ENCODE data around the gene COQ5.

- TF ChIP-seq CTCF (IDR thresholded peaks at IDR 0.05): no peak
- TF ChIP-seq POLR2A (IDR thresholded peaks at IDR 0.05): no peak
Measured at GRCh38 chr12:120500581-120500980, 28.4 kb downstream of the COQ5 start.
